Measurements from ENCODE around the gene WDR59. TPM values are rescaled to one million over a fixed set of nuclear protein-coding genes. Genes with fewer than 3 reads are reported as not detected.

The WDR59 gene
- total RNA-seq, 4 donors from 2014 or later, result 16.3 to 30.6 (median 21.8) TPM

DNA sequence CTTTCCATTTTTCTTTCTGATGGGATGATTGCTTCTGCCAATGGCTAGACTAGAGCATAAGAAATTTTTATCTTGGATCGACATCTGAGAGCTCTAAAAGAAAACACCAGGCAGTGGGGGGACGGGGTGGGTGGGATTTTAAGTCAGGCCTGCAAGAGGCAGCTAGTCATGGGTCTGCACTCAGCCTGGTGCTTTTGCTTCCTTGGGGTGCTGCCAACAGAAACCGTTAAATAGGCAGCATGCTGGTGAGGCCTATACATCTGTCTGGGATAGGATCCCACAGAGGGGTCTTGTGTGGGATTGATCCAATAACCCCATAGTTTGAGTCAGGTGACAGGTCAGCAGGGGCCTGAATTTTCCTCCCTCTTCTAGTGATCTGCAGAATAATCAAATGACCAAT, 40.8 kb upstream of the WDR59 start:
- TF ChIP-seq, protein P1, sequence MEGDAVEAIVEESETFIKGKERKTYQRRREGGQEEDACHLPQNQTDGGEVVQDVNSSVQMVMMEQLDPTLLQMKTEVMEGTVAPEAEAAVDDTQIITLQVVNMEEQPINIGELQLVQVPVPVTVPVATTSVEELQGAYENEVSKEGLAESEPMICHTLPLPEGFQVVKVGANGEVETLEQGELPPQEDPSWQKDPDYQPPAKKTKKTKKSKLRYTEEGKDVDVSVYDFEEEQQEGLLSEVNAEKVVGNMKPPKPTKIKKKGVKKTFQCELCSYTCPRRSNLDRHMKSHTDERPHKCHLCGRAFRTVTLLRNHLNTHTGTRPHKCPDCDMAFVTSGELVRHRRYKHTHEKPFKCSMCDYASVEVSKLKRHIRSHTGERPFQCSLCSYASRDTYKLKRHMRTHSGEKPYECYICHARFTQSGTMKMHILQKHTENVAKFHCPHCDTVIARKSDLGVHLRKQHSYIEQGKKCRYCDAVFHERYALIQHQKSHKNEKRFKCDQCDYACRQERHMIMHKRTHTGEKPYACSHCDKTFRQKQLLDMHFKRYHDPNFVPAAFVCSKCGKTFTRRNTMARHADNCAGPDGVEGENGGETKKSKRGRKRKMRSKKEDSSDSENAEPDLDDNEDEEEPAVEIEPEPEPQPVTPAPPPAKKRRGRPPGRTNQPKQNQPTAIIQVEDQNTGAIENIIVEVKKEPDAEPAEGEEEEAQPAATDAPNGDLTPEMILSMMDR (IDR thresholded peaks at IDR 0.05), result no peak
- no peak for ATAC-seq (ENCODE audit: low FRiP score)
- no peak for DNase-seq (ENCODE audit: low spot score)

DNA sequence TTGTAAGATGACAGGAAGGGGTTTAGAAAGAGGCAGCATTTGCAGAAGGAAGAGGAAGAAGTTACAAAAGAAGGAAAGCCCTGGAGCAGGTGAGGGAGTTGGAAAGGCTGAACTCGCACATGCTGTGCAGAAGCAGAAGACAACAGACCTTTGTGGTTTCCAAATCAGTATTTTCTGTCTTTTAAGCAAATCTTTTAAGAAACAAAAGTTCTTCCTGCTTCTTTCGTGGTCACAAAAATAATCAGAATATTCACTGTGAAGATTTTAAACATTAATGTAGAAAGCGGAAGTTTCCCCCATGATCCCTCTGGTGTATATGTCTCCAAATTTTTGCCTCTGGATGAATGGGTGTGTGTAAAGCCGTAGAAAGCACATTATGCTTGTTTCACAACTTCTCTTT, 39.7 kb upstream of the WDR59 start:
- ATAC-seq (ENCODE audit: low FRiP score) (no peak), DNase-seq (ENCODE audit: low spot score) (no peak)
- TF ChIP-seq, protein P1 (IDR thresholded peaks at IDR 0.05), result no peak

DNA sequence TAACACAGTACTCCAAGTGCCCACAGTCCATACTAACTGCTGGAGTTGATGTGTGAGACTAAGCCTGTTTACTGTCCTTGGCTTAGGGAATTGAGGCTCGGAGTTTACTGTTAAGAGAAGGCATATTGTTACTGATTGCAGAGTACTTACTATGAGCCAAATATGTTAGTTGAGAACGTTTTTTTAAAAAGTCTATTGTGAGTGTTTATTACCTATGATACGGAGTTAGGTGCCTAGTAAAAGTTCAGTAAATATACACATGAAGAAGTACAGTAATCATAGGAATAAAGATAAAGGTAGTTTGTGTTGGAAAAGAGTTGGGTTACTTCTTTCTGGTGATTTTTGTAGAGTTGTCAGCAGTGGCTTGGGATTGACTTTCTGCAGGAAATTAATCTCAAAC, 39.3 kb upstream of the WDR59 start:
- no peak for ATAC-seq (ENCODE audit: low FRiP score)
- DNase-seq (ENCODE audit: low spot score), result no peak
- TF ChIP-seq, protein P1 (IDR thresholded peaks at IDR 0.05), result no peak

DNA sequence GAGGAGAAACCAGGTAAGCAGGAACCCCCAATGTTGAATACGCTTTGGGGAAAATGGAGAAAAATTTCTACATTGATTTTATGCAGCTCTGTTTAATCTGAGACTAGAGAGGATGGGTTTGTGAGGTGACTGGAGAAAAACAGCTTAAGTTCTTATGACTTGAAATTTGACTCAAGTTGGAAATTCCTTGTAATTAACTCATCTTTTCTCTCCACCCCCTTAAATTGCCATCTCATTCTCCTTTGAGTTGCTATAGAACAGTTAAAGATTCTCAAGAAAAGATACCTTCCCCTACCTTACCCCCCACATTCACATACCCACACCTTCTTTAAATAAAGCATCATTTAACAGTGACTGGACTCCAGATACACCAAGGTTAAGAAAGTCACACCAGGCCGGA, 38.1 kb upstream of the WDR59 start:
- TF ChIP-seq, protein P1 (IDR thresholded peaks at IDR 0.05), result no peak
- DNase-seq (ENCODE audit: low spot score) (no peak), ATAC-seq (ENCODE audit: low FRiP score) (no peak)

DNA sequence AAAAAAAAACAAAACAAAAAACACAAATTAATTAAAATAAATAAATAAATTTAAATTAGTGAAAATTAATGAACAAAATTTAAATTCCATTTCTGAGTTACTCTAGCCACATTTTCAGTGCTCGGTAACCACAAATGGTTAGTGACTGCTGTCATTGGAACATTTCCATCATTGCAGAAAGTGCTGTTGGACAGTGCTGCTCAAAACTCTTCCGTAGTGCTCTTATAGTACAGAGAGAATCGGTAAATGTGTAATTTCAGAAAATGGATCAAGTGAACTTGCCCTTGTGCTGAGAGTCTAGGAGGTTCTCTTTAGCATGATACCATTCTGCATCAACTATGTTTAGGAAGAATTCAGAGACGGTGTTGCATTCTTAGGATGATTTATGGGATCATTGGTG, 37.6 kb upstream of the WDR59 start:
- DNase-seq (ENCODE audit: low spot score), result no peak
- TF ChIP-seq, protein P1 (IDR thresholded peaks at IDR 0.05), result no peak
- no peak for ATAC-seq (ENCODE audit: low FRiP score)

DNA sequence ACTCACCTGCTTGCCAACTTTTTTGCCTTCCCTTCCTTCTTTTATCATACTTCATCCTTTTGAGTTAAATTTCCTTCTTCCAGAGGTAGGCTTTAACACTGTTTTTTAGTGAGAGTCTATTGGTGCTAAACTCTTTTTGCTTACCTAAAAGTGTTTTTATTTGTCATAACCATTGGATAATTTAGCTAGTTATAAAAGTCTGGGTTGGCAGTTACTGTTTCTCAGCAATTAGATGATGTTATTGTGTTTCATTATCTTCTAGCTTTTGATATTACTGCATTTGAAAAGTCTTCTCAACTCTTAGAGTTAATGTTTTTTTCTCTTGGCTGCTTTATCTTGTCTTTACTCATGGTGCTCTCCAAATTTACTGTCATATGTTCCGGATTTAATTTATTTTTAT, 36.5 kb upstream of the WDR59 start:
- ATAC-seq (ENCODE audit: low FRiP score), result no peak
- DNase-seq (ENCODE audit: low spot score), result no peak
- TF ChIP-seq, protein P1 (IDR thresholded peaks at IDR 0.05), result no peak

DNA sequence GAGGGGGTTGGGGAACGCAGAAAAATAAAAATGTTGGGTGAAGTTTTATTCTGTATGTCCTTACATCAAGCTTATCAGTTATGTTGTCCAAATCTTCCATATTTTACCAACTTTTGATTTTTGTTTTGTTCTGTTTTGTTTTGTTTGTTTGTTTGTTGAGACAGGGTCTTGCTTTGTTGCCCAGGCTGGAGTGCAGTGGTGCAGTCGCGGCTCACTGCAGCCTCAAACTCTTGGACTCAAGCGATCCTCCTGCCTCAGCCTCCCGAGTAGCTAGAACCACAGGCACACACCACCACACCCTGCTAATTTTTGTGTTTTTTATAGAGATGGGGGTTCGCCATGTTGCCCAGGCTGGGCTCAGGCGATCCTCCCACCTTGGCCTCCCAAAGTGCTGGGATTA, 34.7 kb upstream of the WDR59 start:
- ATAC-seq (ENCODE audit: low FRiP score) (no peak), DNase-seq (ENCODE audit: low spot score) (no peak)
- TF ChIP-seq, protein P1 (IDR thresholded peaks at IDR 0.05), result no peak
